DOHH2 (cell line): ENCODE measurements around the gene AAGAB.

Source experiments
- H3F3A ChIP-seq: fragments of 200-600 bp; sonication (generic), shearing (Covaris generic); 2 replicates; pipeline ENCODE4 v1.6.0; 2016; ENCODE audit warnings: antibody characterized with exemption, mild to moderate bottlenecking; ENCODE audit not compliant: control insufficient read depth, insufficient read depth
- H3K27ac ChIP-seq: fragments of 200-600 bp; sonication (generic); 2 replicates; pipeline ENCODE4 v1.5.1; 2014; ENCODE audit warnings: low read depth, mild to moderate bottlenecking, low read length, moderate library complexity
- H3K27me3 ChIP-seq: fragments of 200-600 bp; sonication (generic); 2 replicates; pipeline ENCODE4 v1.6.1; 2014; ENCODE audit warnings: mild to moderate bottlenecking, low read length, mixed read lengths; ENCODE audit not compliant: control insufficient read depth
- H3K36me3 ChIP-seq: fragments of 200-600 bp; sonication (generic); 2 replicates; pipeline ENCODE4 v1.6.1; 2014; ENCODE audit warnings: mild to moderate bottlenecking, low read length, moderate library complexity, mixed read lengths; ENCODE audit not compliant: control insufficient read depth
- H3K4me1 ChIP-seq: fragments of 200-600 bp; sonication (generic); 2 replicates; pipeline ENCODE4 v1.6.1; 2014; ENCODE audit warnings: mild to moderate bottlenecking, low read length, mixed read lengths; ENCODE audit not compliant: control insufficient read depth
- H3K4me2 ChIP-seq: fragments of 200-600 bp; sonication (generic); 2 replicates; pipeline ENCODE4 v1.6.0; 2014; ENCODE audit warnings: mild to moderate bottlenecking, low read length, moderate library complexity
- H3K4me3 ChIP-seq: fragments of 200-600 bp; sonication (generic); 2 replicates; pipeline ENCODE4 v1.5.1; 2014; ENCODE audit warnings: mild to moderate bottlenecking, low read length, mixed read lengths
- H3K79me2 ChIP-seq: fragments of 200-600 bp; sonication (generic); 2 replicates; pipeline ENCODE4 v1.6.1; 2014; ENCODE audit warnings: mild to moderate bottlenecking, low read length, mixed read lengths; ENCODE audit not compliant: control insufficient read depth
- H3K9me2 ChIP-seq: fragments of 200-600 bp; sonication (generic); replicated peaks from 2 replicates; pipeline ENCODE4 v1.6.1; 2014; ENCODE audit warnings: mild to moderate bottlenecking, low read length, mixed read lengths; ENCODE audit not compliant: control insufficient read depth
- H3K9me3 ChIP-seq: fragments of 200-600 bp; sonication (generic); 2 replicates; pipeline ENCODE4 v1.6.1; 2014; ENCODE audit warnings: antibody characterized with exemption, low read length, mixed read lengths; ENCODE audit not compliant: control insufficient read depth, insufficient read depth
- H4K20me1 ChIP-seq: fragments of 200-600 bp; sonication (generic); 2 replicates; pipeline ENCODE4 v1.6.0; 2014; ENCODE audit warnings: low read depth, mild to moderate bottlenecking, antibody characterized with exemption, low read length, moderate library complexity; ENCODE audit not compliant: control insufficient read depth, insufficient read depth
- CTCF ChIP-seq: fragments of 200-600 bp; sonication (generic); IDR thresholded peaks from one replicate; pipeline ENCODE4 v1.5.1; 2014; ENCODE audit warnings: antibody characterized with exemption, mild to moderate bottlenecking, low read depth, low read length; ENCODE audit not compliant: poor library complexity, severe bottlenecking
- EZH2phosphoT487 ChIP-seq: fragments of 200-600 bp; sonication (generic); IDR thresholded peaks from 2 replicates; pipeline ENCODE4 v1.6.1; 2017; ENCODE audit warnings: borderline replicate concordance, mild to moderate bottlenecking, antibody characterized with exemption, low read length, moderate library complexity, mixed read lengths

Gene AAGAB

GRCh38 chr15:67170143-67170925, 84.1 kb downstream of the AAGAB start:
- Histone ChIP-seq H3K4me2 (no peak overlapping the region), H3K27me3 (no peaks in the 10 kb centered on the region), H3K79me2 (no peaks in the 10 kb centered on the region), H4K20me1 (no peaks in the 10 kb centered on the region), H3K9me3 (no peaks in the 10 kb centered on the region), H3K4me1 (peaks cover 4% of the 10 kb centered on the region; the same call in 1 of the 2 replicates), H3K27ac (no peak overlapping the region), H3F3A (no peaks in the 10 kb centered on the region), H3K4me3 (no peak overlapping the region), H3K9me2 (no peaks in the 10 kb centered on the region), H3K36me3 (peaks cover 2% of the 10 kb centered on the region; the same call in 1 of the 2 replicates)
- TF ChIP-seq EZH2phosphoT487, result no peak
- no peak for TF ChIP-seq CTCF

GRCh38 chr15:67168694-67169093, 85.8 kb downstream of the AAGAB start:
- no peaks in the 10 kb centered on the region for H3F3A ChIP-seq
- no peak overlapping the region for H3K4me3 ChIP-seq
- no peaks in the 10 kb centered on the region for H3K9me3 ChIP-seq
- H3K36me3 ChIP-seq, result peaks cover 2% of the 10 kb centered on the region; the same call in 1 of the 2 replicates
- no peak overlapping the region for H3K27ac ChIP-seq
- no peak for TF ChIP-seq CTCF
- TF ChIP-seq EZH2phosphoT487, result no peak
- H3K27me3 ChIP-seq, result no peaks in the 10 kb centered on the region
- H3K4me1 ChIP-seq, result no peaks in the 10 kb centered on the region
- H3K9me2 ChIP-seq, result no peaks in the 10 kb centered on the region
- H4K20me1 ChIP-seq, result no peaks in the 10 kb centered on the region
- no peak overlapping the region for H3K4me2 ChIP-seq
- H3K79me2 ChIP-seq, result no peaks in the 10 kb centered on the region

- TF ChIP-seq CTCF (no peak), EZH2phosphoT487 (no peak)
- Histone ChIP-seq H3K36me3 (peaks cover 2% of the 10 kb centered on the region; the same call in 1 of the 2 replicates), H4K20me1 (no peaks in the 10 kb centered on the region), H3K27ac (no peak overlapping the region), H3K4me3 (no peak overlapping the region), H3K4me1 (no peaks in the 10 kb centered on the region), H3K4me2 (no peak overlapping the region), H3K9me2 (no peaks in the 10 kb centered on the region), H3K9me3 (no peaks in the 10 kb centered on the region), H3K27me3 (no peaks in the 10 kb centered on the region), H3F3A (no peaks in the 10 kb centered on the region), H3K79me2 (no peaks in the 10 kb centered on the region)
These were observed 87.4 kb downstream of the AAGAB start for GRCh38 chr15:67167091-67167490.
